DOHH2 (cell line): ENCODE measurements around the gene CIBAR2.

Source experiments
- CTCF ChIP-seq: fragments of 200-600 bp; sonication (generic); IDR thresholded peaks from one replicate; pipeline ENCODE4 v1.5.1; 2014; ENCODE audit warnings: antibody characterized with exemption, mild to moderate bottlenecking, low read depth, low read length; ENCODE audit not compliant: poor library complexity, severe bottlenecking
- EZH2phosphoT487 ChIP-seq: fragments of 200-600 bp; sonication (generic); IDR thresholded peaks from 2 replicates; pipeline ENCODE4 v1.6.1; 2017; ENCODE audit warnings: borderline replicate concordance, mild to moderate bottlenecking, antibody characterized with exemption, low read length, moderate library complexity, mixed read lengths

GRCh38 chr16:85105475-85105874 is 6.8 kb downstream of the CIBAR2 start:
- TF ChIP-seq CTCF (no peak), EZH2phosphoT487 (no peak)
